GM23338 (cell line): ENCODE measurements around the gene KATNAL1. TPM values are rescaled to one million over a fixed set of nuclear protein-coding genes. Genes with fewer than 3 reads are reported as not detected.
A peak's percentile ranks its signal among the peaks of the same experiment; 100 is the strongest.

ENCODE experiments used
- ATAC-seq: fragments of 200-7000 bp; cut with Tn5 transposase; 3 replicates; pipeline ENCODE4 v1.9.1; 2020
- DNase-seq: peaks from one replicate; pipeline ENCODE4 v3.0.0-alpha.2; 2015; ENCODE audit warnings: low spot score
- H2AFZ ChIP-seq: fragments of 200-600 bp; sonication (generic); 2 replicates; pipeline ENCODE4 v1.8.0; 2016; ENCODE audit warnings: antibody characterized with exemption, mild to moderate bottlenecking, moderate library complexity
- H3F3A ChIP-seq: fragments of 200-600 bp; sonication (generic); replicated peaks from 2 replicates; pipeline ENCODE4 v1.8.0; 2017; ENCODE audit warnings: antibody characterized with exemption, mixed run types, low read depth
- H3K27ac ChIP-seq: fragments of 200-600 bp; sonication (generic); 2 replicates; pipeline ENCODE4 v1.6.1; 2016; ENCODE audit warnings: low read depth
- H3K27me3 ChIP-seq: fragments of 200-600 bp; sonication (generic); 2 replicates; pipeline ENCODE4 v1.8.0; 2016; ENCODE audit warnings: mild to moderate bottlenecking, mixed run types, moderate library complexity; ENCODE audit not compliant: insufficient read depth
- H3K36me3 ChIP-seq: fragments of 200-600 bp; sonication (generic); 2 replicates; pipeline ENCODE4 v1.8.0; 2016; ENCODE audit warnings: mild to moderate bottlenecking; ENCODE audit not compliant: insufficient read depth
- H3K4me1 ChIP-seq: fragments of 200-600 bp; sonication (generic); 2 replicates; pipeline ENCODE4 v1.8.0; 2016; ENCODE audit warnings: mild to moderate bottlenecking, moderate library complexity; ENCODE audit not compliant: insufficient read depth
- H3K4me2 ChIP-seq: fragments of 200-600 bp; sonication (generic); 2 replicates; pipeline ENCODE4 v1.7.1; 2017; ENCODE audit warnings: mixed run types
- H3K4me3 ChIP-seq: fragments of 200-600 bp; sonication (generic); 2 replicates; pipeline ENCODE4 v1.6.1; 2016; ENCODE audit warnings: mixed run types
- H3K79me2 ChIP-seq: fragments of 200-600 bp; sonication (generic); replicated peaks from 2 replicates; pipeline ENCODE4 v1.8.0; 2017; ENCODE audit warnings: mild to moderate bottlenecking; ENCODE audit not compliant: insufficient read depth
- H3K9me2 ChIP-seq: fragments of 200-600 bp; sonication (generic); 2 replicates; pipeline ENCODE4 v1.8.0; 2017; ENCODE audit not compliant: insufficient read depth
- H4K20me1 ChIP-seq: fragments of 200-600 bp; sonication (generic); replicated peaks from 2 replicates; pipeline ENCODE4 v1.8.0; 2017; ENCODE audit warnings: mild to moderate bottlenecking; ENCODE audit not compliant: insufficient read depth
- H3K27ac Mint-ChIP-seq: 2 replicates; pipeline ENCODE4 v1.8.0; 2020; ENCODE audit warnings: inconsistent platforms, mild to moderate bottlenecking, moderate library complexity, mixed read lengths
- H3K27me3 Mint-ChIP-seq: 3 replicates; pipeline ENCODE4 v1.8.0; 2022; ENCODE audit warnings: low read depth, mild to moderate bottlenecking, moderate library complexity, mixed read lengths, inconsistent platforms; ENCODE audit not compliant: insufficient read depth, poor library complexity
- H3K36me3 Mint-ChIP-seq: 3 replicates; pipeline ENCODE4 v1.8.0; 2021; ENCODE audit warnings: low read depth, mild to moderate bottlenecking, inconsistent platforms, moderate library complexity, mixed read lengths
- H3K4me1 Mint-ChIP-seq: 3 replicates; pipeline ENCODE4 v1.8.0; 2020; ENCODE audit warnings: mild to moderate bottlenecking, inconsistent platforms, mixed read lengths
- H3K4me3 Mint-ChIP-seq: 3 replicates; pipeline ENCODE4 v1.8.0; 2021; ENCODE audit warnings: moderate library complexity, mild to moderate bottlenecking, inconsistent platforms, mixed read lengths
- H3K9me3 Mint-ChIP-seq: 3 replicates; pipeline ENCODE4 v1.8.0; 2020; ENCODE audit warnings: moderate library complexity, mild to moderate bottlenecking, inconsistent platforms, mixed read lengths
- POLR2AphosphoS5 ChIP-seq: IDR thresholded peaks from 2 replicates; pipeline ENCODE4 v1.6.1; 2016; ENCODE audit warnings: antibody characterized with exemption, low read depth
- REST ChIP-seq: IDR thresholded peaks from one replicate; pipeline ENCODE4 v1.6.1; 2018; ENCODE audit warnings: antibody characterized with exemption; ENCODE audit not compliant: unreplicated experiment
- ZNF114 ChIP-seq: fragments of 250-450 bp; sonication (Bioruptor Pico); IDR thresholded peaks from 2 replicates; pipeline ENCODE4 v1.5.0; 2020; ENCODE audit warnings: mild to moderate bottlenecking, moderate library complexity
- polyA plus RNA-seq: library from polyadenylated mRNA; unstranded; fragments of >200 nt; fragmentation: Nextera tagmentation; extraction: Ambion mirVana; gene quantifications from 2 replicates; pipeline ENCODE4 v1.2.1, GENCODE V29; 2016
- small RNA-seq: library from RNA; depleted of rRNA; stranded (forward); fragments of <200 nt; gene quantifications from one replicate; pipeline ENCODE3, GENCODE V24; 2014; ENCODE audit warnings: low replicate concordance
- total RNA-seq: library from RNA; depleted of rRNA; stranded (reverse); fragments of >200 nt; shearing (Covaris generic); gene quantifications from 2 replicates; pipeline ENCODE4 v1.2.3, GENCODE V29; 2014; rRNA removed

The KATNAL1 gene
- total and polyA plus RNA-seq, 2 experiments from 2014 or later, result 6.1 to 11.5 TPM

DNA sequence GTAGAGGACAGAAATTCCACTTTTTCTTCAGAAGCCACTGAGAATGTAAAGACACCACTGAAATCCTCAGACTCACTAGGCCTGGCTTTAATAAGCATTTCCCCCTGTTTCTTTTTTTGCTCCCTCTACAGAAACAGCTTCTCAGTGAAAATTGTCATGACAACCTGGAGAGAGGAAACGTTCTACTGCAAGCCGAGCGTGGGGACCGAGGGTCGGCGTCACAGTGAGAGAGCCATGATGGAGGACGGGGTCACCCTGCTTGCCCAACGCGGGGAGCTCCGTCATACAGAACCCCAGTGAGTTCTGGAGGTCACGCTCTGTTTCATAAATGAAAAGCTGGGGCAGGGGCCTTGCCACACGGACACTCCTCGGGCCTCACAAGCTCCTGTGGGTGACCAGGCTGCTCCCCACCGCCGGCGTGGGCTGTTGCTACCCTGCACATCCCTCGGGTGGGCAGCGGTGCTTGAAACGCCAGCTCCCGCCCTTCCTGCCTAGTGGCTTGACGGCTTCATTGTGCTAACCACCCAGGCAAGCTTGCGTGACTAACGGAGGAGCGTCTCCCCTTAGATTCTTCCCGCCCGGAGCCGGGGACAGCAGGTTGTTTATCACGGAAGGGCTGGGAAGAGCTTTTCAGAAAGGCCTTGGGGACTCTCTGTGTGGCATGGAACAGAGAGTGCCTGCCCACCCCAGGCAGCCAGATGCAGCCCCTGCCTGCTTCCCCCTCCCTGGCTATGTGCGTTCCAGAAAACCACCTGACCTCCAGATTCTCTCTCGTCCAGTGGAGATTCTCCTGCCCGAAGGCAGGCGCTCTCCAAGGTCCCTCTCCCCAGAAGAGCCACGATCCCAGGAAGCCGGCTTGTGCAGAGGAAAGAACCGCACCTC lies 153.6 kb downstream of the KATNAL1 start:
- no peaks in the 10 kb centered on the region for H3K36me3 Mint-ChIP-seq
- H3K4me3 ChIP-seq, result no peak overlapping the region
- ATAC-seq, result peak; percentile 81
- TF ChIP-seq ZNF114 (CRISPR knock-in tag) (no peak), POLR2AphosphoS5 (no peak), REST (peak; percentile 67)
- H2AFZ ChIP-seq, result no peak overlapping the region
- H4K20me1 ChIP-seq, result no peaks in the 10 kb centered on the region
- H3K36me3 ChIP-seq, result no peaks in the 10 kb centered on the region
- H3K27me3 ChIP-seq, result no peaks in the 10 kb centered on the region
- H3K4me2 ChIP-seq, result no peak overlapping the region
- H3K9me2 ChIP-seq, result 0 out of 2 replicates have a peak, but pooled peaks cover 6% of the 10 kb centered on the region
- H3K79me2 ChIP-seq, result no peaks in the 10 kb centered on the region
- peaks cover 5% of the 10 kb centered on the region; the same call in 2 of the 3 replicates for H3K9me3 Mint-ChIP-seq
- peak; percentile 55 for DNase-seq
- peaks cover 9% of the 10 kb centered on the region; the same call in 2 of the 3 replicates for H3K4me1 Mint-ChIP-seq
- no peaks in the 10 kb centered on the region for H3F3A ChIP-seq
- no peak overlapping the region for H3K4me3 Mint-ChIP-seq
- H3K27ac Mint-ChIP-seq, result no peak overlapping the region
- no peaks in the 10 kb centered on the region for H3K4me1 ChIP-seq
- peaks cover 7% of the 10 kb centered on the region for H3K27me3 Mint-ChIP-seq
- no peak overlapping the region for H3K27ac ChIP-seq

Small RNA genes lying within 50 kb of the gene (small RNA-seq; reads per million reads assigned to genes)
- gene RNU6-64P, result not detected

Other genes with a start within 250 kb of the KATNAL1 start
- not detected in 2 replicates for gene UBE2L5, start 114.9 kb upstream of the KATNAL1 start, total RNA-seq
- gene UBE2L5, start 114.9 kb upstream of the KATNAL1 start, polyA plus RNA-seq, result 0.21 TPM in 1 of 2 replicates, not detected in the other
- gene HMGB1, start 158.4 kb upstream of the KATNAL1 start, total RNA-seq, result 712 and 727 TPM in 2 replicates
- gene HMGB1, start 158.4 kb upstream of the KATNAL1 start, polyA plus RNA-seq, result 2,890 and 2,970 TPM in 2 replicates